GM19395 (cell line): ENCODE data around the gene GPBP1L1.
A peak's percentile ranks its signal among the peaks of the same experiment; 100 is the strongest.
"Not testable (repeated sequence)": the region's sequence is repeated elsewhere in the genome, so short reads cannot be mapped to it uniquely, and the experiment has no call there.

ENCODE experiments used
- ATAC-seq: cut with Tn5 transposase; IDR thresholded peaks from one replicate; pipeline ENCODE4 v1.9.1; 2021; ENCODE audit warnings: mild to moderate bottlenecking, moderate library complexity; ENCODE audit not compliant: unreplicated experiment

Gene GPBP1L1, protein sequence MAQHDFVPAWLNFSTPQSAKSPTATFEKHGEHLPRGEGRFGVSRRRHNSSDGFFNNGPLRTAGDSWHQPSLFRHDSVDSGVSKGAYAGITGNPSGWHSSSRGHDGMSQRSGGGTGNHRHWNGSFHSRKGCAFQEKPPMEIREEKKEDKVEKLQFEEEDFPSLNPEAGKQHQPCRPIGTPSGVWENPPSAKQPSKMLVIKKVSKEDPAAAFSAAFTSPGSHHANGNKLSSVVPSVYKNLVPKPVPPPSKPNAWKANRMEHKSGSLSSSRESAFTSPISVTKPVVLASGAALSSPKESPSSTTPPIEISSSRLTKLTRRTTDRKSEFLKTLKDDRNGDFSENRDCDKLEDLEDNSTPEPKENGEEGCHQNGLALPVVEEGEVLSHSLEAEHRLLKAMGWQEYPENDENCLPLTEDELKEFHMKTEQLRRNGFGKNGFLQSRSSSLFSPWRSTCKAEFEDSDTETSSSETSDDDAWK

GRCh38 chr1:45686288-45687013, at the start of gene GPBP1L1:
TSS of gene GPBP1L1 (minus strand) at chr1:45686533. CDS start at chr1:45659087, 27,446 bp downstream.
- peak; percentile 56 for ATAC-seq

GRCh38 chr1:45730780-45731319, 44.5 kb upstream of the GPBP1L1 start:
- ATAC-seq, result no peak

GRCh38 chr1:45730075-45730779, 43.9 kb upstream of the GPBP1L1 start:
- ATAC-seq, result no peak

- ATAC-seq, result not testable (repeated sequence)
These were observed 39.7 kb upstream of the GPBP1L1 start for GRCh38 chr1:45726007-45726406.

DNA sequence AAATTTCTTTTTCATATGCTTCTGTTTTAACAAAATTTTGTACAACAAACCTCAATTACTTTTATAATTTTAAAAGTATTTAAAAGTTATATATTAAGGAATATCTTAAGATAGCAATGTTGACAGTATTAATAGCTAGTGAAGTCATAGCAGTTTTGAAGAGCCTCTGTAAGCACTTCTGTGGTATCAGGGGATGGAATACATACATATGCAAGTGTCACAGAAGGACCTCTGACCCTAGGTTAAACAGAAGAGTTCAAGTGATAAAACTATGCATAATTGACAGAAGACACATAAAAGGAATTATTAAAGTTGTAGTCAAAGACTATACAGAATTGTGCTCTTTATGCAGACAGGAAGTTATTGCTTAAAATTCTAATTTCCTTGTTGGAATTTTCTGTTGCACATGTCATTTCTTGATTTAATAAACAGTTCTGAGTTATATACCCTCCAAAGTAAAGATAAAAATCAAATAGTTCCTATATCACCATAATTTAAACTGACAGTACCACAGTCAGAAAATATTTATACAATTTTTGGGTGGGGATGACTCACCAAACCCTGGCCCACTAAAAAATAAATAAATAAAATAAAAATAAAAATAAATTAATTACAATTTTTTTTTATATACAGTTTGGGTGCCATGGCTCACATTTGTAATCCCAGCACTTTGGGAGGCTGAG, 37.1 kb upstream of the GPBP1L1 start:
- no peak for ATAC-seq

DNA sequence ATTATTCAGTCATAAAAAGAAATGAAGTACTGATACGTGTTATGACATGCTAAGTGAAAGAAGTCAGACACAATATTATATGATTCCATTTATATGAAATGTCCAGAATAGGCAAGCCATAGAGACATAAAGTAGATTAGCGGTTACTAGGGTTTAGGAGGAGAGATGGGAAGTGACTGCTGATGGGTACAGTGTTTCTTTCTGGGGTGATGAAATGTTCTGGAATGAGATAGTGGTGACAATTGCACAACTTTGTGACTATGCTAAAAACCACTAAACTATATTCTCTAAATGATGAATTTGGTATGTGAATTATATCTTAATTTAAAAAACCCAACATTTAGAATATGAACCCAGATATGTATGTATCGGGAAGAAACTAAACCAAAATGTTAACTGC, 36.5 kb upstream of the GPBP1L1 start:
- ATAC-seq, result no peak

DNA sequence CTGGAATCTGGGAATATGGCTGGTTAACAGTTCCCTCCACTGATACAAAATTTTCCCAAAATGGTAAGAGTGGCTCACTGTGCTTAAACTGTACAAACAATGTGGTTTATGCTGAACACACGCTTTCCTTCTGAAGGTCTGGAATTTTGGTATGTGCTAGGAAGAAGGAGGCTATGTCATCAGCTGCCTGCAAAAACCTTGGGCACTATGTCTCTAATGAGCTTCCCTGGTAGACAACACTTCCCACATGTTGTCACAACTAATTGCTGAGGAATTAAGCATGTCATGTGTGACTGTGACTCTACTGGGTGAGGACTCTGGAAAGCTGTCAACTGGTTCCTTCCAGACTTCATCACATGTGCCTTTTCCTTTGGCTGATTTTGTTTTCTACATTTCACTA, 34.9 kb upstream of the GPBP1L1 start:
- no peak for ATAC-seq

- ATAC-seq, result no peak
These were observed 32.0 kb upstream of the GPBP1L1 start for GRCh38 chr1:45718289-45718688.

DNA sequence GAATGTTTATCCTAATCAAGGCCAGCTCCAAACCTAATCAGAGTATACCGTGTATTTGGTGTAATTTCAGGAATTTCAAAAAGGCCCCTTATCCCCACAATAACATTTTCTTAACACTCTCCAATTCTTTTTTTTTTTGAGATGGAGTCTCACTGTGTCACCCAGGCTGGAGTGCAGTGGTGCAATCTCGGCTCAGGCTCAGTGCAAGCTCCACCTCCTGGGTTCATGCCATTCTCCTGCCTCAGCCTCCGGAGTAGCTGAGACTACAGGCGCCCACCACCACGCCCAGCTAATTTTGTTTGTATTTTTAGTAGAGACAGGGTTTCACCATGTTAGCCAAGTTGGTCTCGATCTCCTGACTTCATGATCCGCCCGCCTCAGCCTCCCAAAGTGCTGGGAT, 31.1 kb upstream of the GPBP1L1 start:
- not testable (repeated sequence) for ATAC-seq

- no peak for ATAC-seq
These were observed 30.4 kb upstream of the GPBP1L1 start for GRCh38 chr1:45716700-45717099.

- ATAC-seq, result no peak
These were observed 27.4 kb upstream of the GPBP1L1 start for GRCh38 chr1:45713711-45714110.

DNA sequence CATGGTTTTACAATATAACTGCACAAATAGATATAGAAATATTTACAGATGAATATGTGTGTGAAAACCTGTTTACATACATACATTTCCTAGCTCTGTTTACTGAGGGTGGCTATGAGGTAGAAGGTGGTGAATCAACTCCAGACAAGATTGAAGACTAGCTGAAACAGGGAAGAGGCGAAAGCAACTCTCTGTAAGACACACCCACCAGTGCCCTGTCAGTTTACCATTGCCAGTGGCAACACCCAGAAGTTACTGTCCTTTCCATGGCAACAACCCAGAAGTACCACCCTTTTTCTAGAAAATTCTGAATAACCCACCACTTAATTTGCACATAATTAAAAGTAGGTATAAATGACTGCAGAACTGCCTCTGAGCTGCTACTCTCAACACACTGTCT, 18.3 kb upstream of the GPBP1L1 start:
- ATAC-seq, result no peak

DNA sequence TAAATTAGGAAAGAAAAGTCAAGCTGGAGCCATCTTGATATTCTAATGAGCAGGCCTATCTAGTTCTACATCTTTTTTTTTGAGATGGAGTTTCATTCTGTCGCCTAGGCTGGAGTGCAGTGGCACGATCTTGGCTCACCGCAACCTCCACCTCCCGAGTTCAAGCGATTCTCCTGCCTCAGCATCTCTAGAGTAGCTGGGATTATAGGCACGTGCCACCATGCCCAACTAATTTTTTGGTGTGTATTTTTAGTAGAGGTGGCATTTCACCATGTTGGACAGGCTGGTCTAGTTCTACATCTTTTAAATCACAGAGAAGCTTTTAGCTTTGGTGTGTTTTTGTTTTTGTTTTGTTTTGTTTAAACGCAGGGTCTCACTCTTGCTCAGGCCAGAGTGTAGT, 8.5 kb upstream of the GPBP1L1 start:
- no peak for ATAC-seq

- ATAC-seq, result not testable (repeated sequence)
These were observed 7.5 kb upstream of the GPBP1L1 start for GRCh38 chr1:45693811-45694210.

DNA sequence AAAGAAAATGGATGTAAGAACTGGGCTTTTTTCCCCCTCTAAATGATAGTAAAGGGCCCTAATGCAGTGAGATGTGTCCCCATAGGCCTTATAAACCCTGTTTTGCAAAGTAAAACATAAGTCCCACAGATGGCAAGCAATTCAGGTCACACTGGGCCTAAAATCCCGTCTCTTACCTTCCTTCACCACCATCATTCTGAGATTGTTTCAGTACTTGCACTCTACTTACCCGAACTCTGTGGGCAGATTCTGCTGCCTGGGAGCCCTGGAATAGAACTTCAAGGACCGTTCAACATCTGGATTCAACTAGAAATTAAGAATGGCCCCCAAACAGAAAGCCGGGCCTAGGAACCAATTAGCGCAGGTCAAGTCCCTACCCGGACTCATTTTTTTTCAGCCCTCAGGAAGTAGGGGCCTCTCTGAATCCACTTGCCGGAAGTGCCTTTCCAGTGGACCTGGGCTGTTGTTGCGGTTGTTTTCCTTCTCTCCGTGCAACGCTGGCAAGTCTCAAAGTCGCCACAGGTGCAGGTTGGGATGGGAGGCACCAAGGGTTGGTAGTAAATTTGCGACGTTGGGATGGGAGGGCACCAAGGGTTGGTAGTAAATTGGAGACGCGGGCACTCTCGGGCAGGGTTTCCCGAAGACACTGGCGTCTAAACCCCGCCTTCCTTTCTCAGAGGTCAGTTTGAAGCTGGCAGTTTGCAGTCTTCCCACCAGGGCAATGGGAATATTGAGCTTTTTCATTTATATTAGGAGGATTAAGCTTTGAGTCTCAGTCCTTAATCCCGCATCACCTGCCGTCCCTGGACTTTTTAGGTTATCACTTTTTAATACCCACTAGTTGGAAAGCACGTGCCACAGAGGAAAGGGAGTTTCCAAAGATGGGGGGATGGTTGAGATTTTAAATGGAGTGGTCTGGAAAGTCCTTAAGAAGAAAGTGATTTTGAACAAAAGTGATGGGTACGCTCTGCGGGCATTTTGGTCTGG, 1.7 kb upstream of the GPBP1L1 start, which contains the start of gene TMEM69:
Gene TMEM69, plus strand, starts transcription at position 428 of the 987 bp plus-strand sequence. CDS start 2,888 bp downstream, outside the sequence.
- ATAC-seq, result peak; percentile 31

DNA sequence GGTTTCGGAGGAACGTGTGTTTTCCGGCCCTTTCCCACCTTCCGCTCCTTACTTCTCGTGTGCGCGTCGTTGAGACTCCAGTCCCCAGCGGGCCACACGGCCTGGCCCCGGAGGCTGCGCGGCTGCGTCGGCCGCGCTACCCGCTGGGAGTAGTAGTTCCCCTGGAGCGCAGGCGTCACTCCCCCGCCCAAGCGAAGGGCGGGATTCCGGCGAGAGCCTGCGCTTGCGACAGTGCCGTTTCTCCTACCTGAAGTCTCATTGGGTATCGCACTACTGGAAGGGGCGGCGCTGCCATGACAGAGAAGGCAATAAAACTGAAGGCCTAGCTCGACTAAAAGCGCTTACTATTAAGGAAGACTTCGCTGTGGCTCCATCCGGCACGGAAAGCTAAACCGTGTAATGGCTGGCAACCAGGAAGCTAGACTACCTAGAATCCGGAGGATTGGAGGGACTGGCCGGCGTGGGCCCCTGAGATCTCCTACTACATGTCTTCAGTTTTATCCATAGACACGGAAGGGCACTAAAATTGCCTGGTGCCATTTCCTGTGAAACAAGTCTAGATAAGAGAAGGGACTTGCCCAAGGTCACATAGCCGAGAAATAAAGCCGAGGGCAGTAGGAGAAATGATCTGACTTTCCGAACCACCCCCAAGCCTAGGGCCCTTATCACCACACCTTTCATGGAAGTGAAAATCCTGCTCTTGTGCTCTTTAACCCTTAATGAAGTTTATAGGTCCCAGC, 851 bp upstream of the GPBP1L1 start:
- ATAC-seq, result peak; percentile 82

DNA sequence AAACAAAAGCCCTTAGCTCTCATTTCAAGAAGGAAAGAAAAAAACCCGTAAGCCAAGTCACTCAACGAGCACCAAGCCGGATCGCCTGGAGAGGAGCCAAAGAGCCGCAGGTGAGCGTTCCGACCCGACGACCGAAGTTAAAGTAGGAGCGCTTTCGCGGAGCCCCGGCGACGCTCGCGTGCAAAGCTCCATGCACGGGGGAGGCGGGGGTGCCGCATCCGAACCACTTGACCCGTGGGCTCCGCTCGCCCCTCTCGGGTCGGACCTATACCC, 382 bp downstream of the GPBP1L1 start:
- ATAC-seq, result peak; percentile 8

GRCh38 chr1:45685308-45686014, 872 bp downstream of the GPBP1L1 start:
- ATAC-seq, result no peak
